Hematopoietic multipotent progenitor cell treated with erythropoietin and hydrocortisone succinate and interleukin-3 and kit ligand, for 15 days (in vitro differentiated cells): ENCODE measurements around the gene ESRRA.

ENCODE experiments used
- DNase-seq: peaks from one replicate; pipeline ENCODE4 v3.0.0-alpha.2; 2015; ENCODE audit warnings: low spot score

ESRRA gene

GRCh38 chr11:64352099-64352994 lies 47.0 kb downstream of the ESRRA start:
- no peak for DNase-seq

- no peak for DNase-seq
Observed at GRCh38 chr11:64352995-64353714, 47.8 kb downstream of the ESRRA start.

- DNase-seq: no peak
Observed at GRCh38 chr11:64353715-64354506, 48.6 kb downstream of the ESRRA start.

- peak; percentile 80 for DNase-seq
Observed at GRCh38 chr11:64355078-64355940, 50.0 kb downstream of the ESRRA start.

- peak; percentile 54 for DNase-seq
Observed at GRCh38 chr11:64356498-64357411, 51.4 kb downstream of the ESRRA start.

GRCh38 chr11:64357446-64357845 lies 52.1 kb downstream of the ESRRA start:
- DNase-seq: no peak

GRCh38 chr11:64357904-64358535 lies 52.7 kb downstream of the ESRRA start:
- DNase-seq: peak; percentile 43

GRCh38 chr11:64358536-64358906 lies 53.2 kb downstream of the ESRRA start:
- DNase-seq: no peak

- DNase-seq: peak; percentile 75
Observed at GRCh38 chr11:64358907-64359711, 53.8 kb downstream of the ESRRA start, which contains the start of gene RPS6KA4. Gene RPS6KA4, plus strand, starts transcription at chr11:64359162. Its CDS starts 74 bp downstream, at chr11:64359236.

GRCh38 chr11:64359712-64360445 lies 54.6 kb downstream of the ESRRA start:
- DNase-seq: no peak

- DNase-seq: no peak
Observed at GRCh38 chr11:64360448-64360921, 55.2 kb downstream of the ESRRA start.

GRCh38 chr11:64361659-64362058 lies 56.3 kb downstream of the ESRRA start:
- no peak for DNase-seq

GRCh38 chr11:64362339-64362738 lies 57.0 kb downstream of the ESRRA start:
- DNase-seq: no peak

- no peak for DNase-seq
Observed at GRCh38 chr11:64364435-64364834, 59.1 kb downstream of the ESRRA start.

- no peak for DNase-seq
Observed at GRCh38 chr11:64364911-64365310, 59.6 kb downstream of the ESRRA start.
